Measurements from ENCODE around the gene NPIPB13.
"Not testable (repeated sequence)": the region's sequence is repeated elsewhere in the genome, so short reads cannot be mapped to it uniquely, and the experiment has no call there.

Gene NPIPB13

GRCh38 chr16:30248379-30248778 lies at the start of gene NPIPB13:
TSS of gene NPIPB13 (minus strand) at chr16:30248479. CDS start at chr16:30245573, 2,906 bp downstream.
- not testable (repeated sequence) for DNase-seq

GRCh38 chr16:30282357-30282756 lies 34.1 kb upstream of the NPIPB13 start:
- DNase-seq = not testable (repeated sequence)

- DNase-seq = not testable (repeated sequence)
Observed at GRCh38 chr16:30278523-30278922, 30.2 kb upstream of the NPIPB13 start.

GRCh38 chr16:30217082-30217481 lies 31.2 kb downstream of the NPIPB13 start:
- DNase-seq = not testable (repeated sequence)

GRCh38 chr16:30211414-30211813 lies 36.9 kb downstream of the NPIPB13 start:
- not testable (repeated sequence) for DNase-seq

GRCh38 chr16:30209032-30209431 lies 39.2 kb downstream of the NPIPB13 start:
- DNase-seq = not testable (repeated sequence)

- DNase-seq = not testable (repeated sequence)
Observed at GRCh38 chr16:30207063-30207704, 41.1 kb downstream of the NPIPB13 start.

- DNase-seq = not testable (repeated sequence)
Observed at GRCh38 chr16:30206252-30206651, 42.0 kb downstream of the NPIPB13 start.

GRCh38 chr16:30205541-30206236 lies 42.6 kb downstream of the NPIPB13 start:
- not testable (repeated sequence) for DNase-seq

- DNase-seq = not testable (repeated sequence)
Observed at GRCh38 chr16:30199608-30200343, 48.5 kb downstream of the NPIPB13 start.

- not testable (repeated sequence) for DNase-seq
Observed at GRCh38 chr16:30199049-30199448, 49.2 kb downstream of the NPIPB13 start, which contains the start of gene SULT1A3. TSS of gene SULT1A3 (plus strand) at chr16:30199255. CDS start at chr16:30200729, 1,474 bp downstream.
